VCaP (cell line): ENCODE data around the gene SYT1.

Source experiments
- H3K27ac ChIP-seq: fragments of 450-650 bp; 2 replicates; pipeline ENCODE4 v1.5.1; 2017
- CTCF ChIP-seq: fragments of 450-650 bp; conservative IDR thresholded peaks from 2 replicates; pipeline ENCODE4 v1.5.1; 2017; ENCODE audit warnings: mild to moderate bottlenecking, moderate library complexity

The SYT1 gene

GRCh38 chr12:79008591-79008990, 144.0 kb downstream of the SYT1 start:
- no peak overlapping the region for H3K27ac ChIP-seq
- TF ChIP-seq CTCF, result no peak

GRCh38 chr12:79012636-79013035, 148.1 kb downstream of the SYT1 start:
- H3K27ac ChIP-seq, result no peak overlapping the region
- no peak for TF ChIP-seq CTCF

- TF ChIP-seq CTCF, result no peak
- H3K27ac ChIP-seq, result no peak overlapping the region
Observed at GRCh38 chr12:79016181-79016580, 151.6 kb downstream of the SYT1 start.

- H3K27ac ChIP-seq, result no peak overlapping the region
- TF ChIP-seq CTCF, result no peak
Observed at GRCh38 chr12:79019672-79020071, 155.1 kb downstream of the SYT1 start.

- TF ChIP-seq CTCF, result no peak
- H3K27ac ChIP-seq, result no peak overlapping the region
Observed at GRCh38 chr12:79020106-79020505, 155.5 kb downstream of the SYT1 start.

GRCh38 chr12:79021021-79021420, 156.4 kb downstream of the SYT1 start:
- H3K27ac ChIP-seq, result no peak overlapping the region
- no peak for TF ChIP-seq CTCF

GRCh38 chr12:79023261-79023660, 158.7 kb downstream of the SYT1 start:
- no peak overlapping the region for H3K27ac ChIP-seq
- no peak for TF ChIP-seq CTCF

- no peak overlapping the region for H3K27ac ChIP-seq
- no peak for TF ChIP-seq CTCF
Observed at GRCh38 chr12:79023784-79024183, 159.2 kb downstream of the SYT1 start.
